Measurements from ENCODE around the gene CDKAL1.

CDKAL1 gene

DNA sequence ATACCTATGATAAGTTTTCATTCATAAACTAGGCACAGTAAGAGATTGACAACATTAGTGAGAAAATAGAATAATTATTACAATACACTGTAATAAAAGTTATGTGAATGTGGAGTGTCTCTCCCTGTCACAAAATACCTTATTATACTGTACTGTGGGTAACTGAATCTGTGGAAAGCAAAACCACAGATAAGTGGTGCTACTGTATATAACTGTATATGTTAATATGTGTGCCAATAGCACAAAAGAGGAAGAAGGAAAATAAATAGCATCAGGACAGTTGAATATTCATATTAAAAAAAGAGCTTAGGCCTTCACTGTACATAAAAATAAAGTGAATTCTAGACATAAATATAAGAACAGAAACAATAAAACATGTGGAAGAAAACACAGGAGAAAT is 243.5 kb downstream of the CDKAL1 start:
- no peak overlapping the region for H3K4me3 ChIP-seq (ENCODE audit: low read depth, low read length)
- H3K9ac ChIP-seq = no peak overlapping the region
- no peak overlapping the region for H2AFZ ChIP-seq
- no peaks in the 10 kb centered on the region for H3K4me1 ChIP-seq
- H3K9me3 ChIP-seq (ENCODE audit: control insufficient read depth, low read length) = no peaks in the 10 kb centered on the region
- H3K36me3 ChIP-seq (ENCODE audit: control insufficient read depth, insufficient read depth, low read length) = no peaks in the 10 kb centered on the region
- no peaks in the 10 kb centered on the region for H3K27me3 ChIP-seq (ENCODE audit: control insufficient read depth, insufficient read depth, low read length)
- TF ChIP-seq, protein P1, sequence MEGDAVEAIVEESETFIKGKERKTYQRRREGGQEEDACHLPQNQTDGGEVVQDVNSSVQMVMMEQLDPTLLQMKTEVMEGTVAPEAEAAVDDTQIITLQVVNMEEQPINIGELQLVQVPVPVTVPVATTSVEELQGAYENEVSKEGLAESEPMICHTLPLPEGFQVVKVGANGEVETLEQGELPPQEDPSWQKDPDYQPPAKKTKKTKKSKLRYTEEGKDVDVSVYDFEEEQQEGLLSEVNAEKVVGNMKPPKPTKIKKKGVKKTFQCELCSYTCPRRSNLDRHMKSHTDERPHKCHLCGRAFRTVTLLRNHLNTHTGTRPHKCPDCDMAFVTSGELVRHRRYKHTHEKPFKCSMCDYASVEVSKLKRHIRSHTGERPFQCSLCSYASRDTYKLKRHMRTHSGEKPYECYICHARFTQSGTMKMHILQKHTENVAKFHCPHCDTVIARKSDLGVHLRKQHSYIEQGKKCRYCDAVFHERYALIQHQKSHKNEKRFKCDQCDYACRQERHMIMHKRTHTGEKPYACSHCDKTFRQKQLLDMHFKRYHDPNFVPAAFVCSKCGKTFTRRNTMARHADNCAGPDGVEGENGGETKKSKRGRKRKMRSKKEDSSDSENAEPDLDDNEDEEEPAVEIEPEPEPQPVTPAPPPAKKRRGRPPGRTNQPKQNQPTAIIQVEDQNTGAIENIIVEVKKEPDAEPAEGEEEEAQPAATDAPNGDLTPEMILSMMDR (IDR thresholded peaks at IDR 0.05) = no peak
- no peaks in the 10 kb centered on the region for H3K79me2 ChIP-seq
- no peak overlapping the region for H3K27ac ChIP-seq
- H3K4me2 ChIP-seq (ENCODE audit: low read length) = no peak overlapping the region

DNA sequence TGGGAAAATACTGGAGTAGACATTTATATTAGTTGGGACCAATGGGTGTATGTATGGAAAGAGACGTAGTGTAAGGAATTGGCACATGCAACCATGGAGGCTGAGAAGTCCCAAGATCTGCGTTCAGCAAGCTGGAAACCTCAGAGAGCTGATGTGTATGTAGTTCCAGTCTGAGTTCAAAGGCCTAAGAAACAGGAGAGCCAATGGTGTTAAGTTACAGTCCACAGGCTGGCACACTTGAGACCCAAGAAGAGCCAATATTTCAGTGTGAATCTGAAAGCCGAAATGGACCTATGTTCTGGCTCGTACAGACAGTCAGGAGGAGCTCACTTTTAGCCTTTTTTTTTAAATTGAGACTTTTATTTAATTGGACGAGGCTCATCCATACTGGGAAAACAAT is 244.2 kb downstream of the CDKAL1 start:
- H3K4me3 ChIP-seq (ENCODE audit: low read depth, low read length) = no peak overlapping the region
- no peak overlapping the region for H3K9ac ChIP-seq
- no peaks in the 10 kb centered on the region for H3K9me3 ChIP-seq (ENCODE audit: control insufficient read depth, low read length)
- no peaks in the 10 kb centered on the region for H3K4me1 ChIP-seq
- H2AFZ ChIP-seq = no peak overlapping the region
- H3K4me2 ChIP-seq (ENCODE audit: low read length) = no peak overlapping the region
- no peaks in the 10 kb centered on the region for H3K79me2 ChIP-seq
- H3K27me3 ChIP-seq (ENCODE audit: control insufficient read depth, insufficient read depth, low read length) = no peaks in the 10 kb centered on the region
- no peak overlapping the region for H3K27ac ChIP-seq
- no peaks in the 10 kb centered on the region for H3K36me3 ChIP-seq (ENCODE audit: control insufficient read depth, insufficient read depth, low read length)
- TF ChIP-seq, protein P1 (IDR thresholded peaks at IDR 0.05) = no peak

DNA sequence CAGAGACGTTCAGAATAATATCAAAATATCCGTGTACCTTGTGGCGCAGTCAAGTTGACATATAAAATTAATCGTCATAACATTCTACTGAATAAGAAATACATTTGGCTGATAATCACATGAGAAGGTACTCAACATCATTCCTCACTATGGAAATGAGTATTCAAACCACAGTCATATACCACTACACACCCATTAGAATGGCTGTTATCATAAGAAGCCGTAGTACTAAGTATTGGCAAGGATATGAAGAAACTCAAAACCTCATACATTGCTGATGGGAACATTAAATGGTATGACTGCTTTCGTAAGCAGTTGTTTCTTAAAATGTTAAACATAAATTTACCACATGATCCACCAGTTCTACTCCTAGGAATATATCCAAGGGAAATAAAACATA is 244.7 kb downstream of the CDKAL1 start:
- TF ChIP-seq, protein P1 (IDR thresholded peaks at IDR 0.05) = no peak
- H3K4me2 ChIP-seq (ENCODE audit: low read length) = no peak overlapping the region

DNA sequence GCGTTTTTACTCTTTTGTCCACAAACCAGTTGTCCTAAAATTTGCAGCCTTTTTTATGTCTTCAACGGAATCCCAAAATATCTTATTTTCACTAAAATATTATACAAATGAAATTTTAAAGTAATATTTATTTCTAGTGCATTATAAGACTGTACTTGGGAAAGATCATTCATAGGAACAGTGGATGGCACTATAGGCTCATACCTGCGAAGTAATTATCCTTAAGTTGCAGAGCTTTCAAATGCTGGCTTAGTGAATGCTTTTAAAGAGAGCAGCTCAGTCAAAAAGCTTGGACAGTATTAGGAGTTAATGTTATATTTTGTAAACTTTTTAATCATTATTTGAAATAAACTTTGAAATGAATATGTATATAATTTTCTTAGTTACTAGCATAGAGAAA is 254.9 kb downstream of the CDKAL1 start:
- H3K9me3 ChIP-seq (ENCODE audit: control insufficient read depth, low read length) = no peaks in the 10 kb centered on the region
- no peak overlapping the region for H3K9ac ChIP-seq
- H3K27ac ChIP-seq = no peak overlapping the region
- no peak overlapping the region for H2AFZ ChIP-seq
- peaks cover 3% of the 10 kb centered on the region for H3K4me1 ChIP-seq
- H3K36me3 ChIP-seq (ENCODE audit: control insufficient read depth, insufficient read depth, low read length) = no peaks in the 10 kb centered on the region
- TF ChIP-seq, protein P1 (IDR thresholded peaks at IDR 0.05) = no peak
- no peaks in the 10 kb centered on the region for H3K27me3 ChIP-seq (ENCODE audit: control insufficient read depth, insufficient read depth, low read length)
- no peak overlapping the region for H3K4me3 ChIP-seq (ENCODE audit: low read depth, low read length)
- H3K4me2 ChIP-seq (ENCODE audit: low read length) = no peak overlapping the region
- H3K79me2 ChIP-seq = no peaks in the 10 kb centered on the region

More for the DNA sequence above, 244.7 kb downstream of the CDKAL1 start:
- Histone ChIP-seq H2AFZ (no peak overlapping the region), H3K9ac (no peak overlapping the region), H3K4me1 (no peaks in the 10 kb centered on the region), H3K79me2 (no peaks in the 10 kb centered on the region), H3K27ac (no peak overlapping the region), H3K4me3 (ENCODE audit: low read depth, low read length) (no peak overlapping the region), H3K36me3 (ENCODE audit: control insufficient read depth, insufficient read depth, low read length) (no peaks in the 10 kb centered on the region), H3K9me3 (ENCODE audit: control insufficient read depth, low read length) (no peaks in the 10 kb centered on the region), H3K27me3 (ENCODE audit: control insufficient read depth, insufficient read depth, low read length) (no peaks in the 10 kb centered on the region)

DNA sequence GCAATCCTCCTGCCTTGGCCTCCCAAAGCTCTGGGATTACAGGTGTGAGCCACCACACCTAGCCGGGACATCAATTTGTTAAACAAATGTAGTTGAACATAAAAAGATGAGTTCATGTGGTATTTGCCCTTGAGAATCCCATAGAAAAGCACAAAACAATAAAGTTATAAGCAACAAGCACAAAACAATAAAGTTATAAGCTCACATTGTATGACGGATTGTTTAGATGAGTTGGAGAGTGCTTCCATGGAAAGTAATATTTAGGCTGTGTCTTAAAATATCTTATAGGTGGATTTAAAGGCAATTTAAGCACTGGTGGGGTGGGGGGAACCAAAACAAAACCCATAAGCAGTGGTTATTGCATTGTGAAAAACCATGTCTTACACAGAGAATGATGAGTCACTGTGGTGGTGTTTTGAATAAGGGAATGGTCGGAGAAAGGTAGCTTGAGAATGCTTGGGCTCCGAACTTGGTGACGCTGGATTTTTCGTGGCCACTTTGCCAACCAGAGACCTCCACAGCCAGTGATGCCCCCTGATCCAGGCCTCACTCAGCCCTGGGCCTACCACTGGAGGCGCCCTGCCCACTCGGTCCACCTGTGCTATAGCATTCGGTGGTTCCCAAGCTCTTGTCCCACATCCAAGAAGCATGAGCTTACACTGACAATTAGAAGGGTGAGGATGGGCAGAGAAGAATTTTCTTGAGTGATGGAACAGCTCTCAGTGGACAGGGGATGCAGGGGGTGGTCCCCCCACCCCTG is 256.0 kb downstream of the CDKAL1 start:
- H3K9ac ChIP-seq = no peak overlapping the region
- H3K4me2 ChIP-seq (ENCODE audit: low read length) = no peak overlapping the region
- no peaks in the 10 kb centered on the region for H3K36me3 ChIP-seq (ENCODE audit: control insufficient read depth, insufficient read depth, low read length)
- no peaks in the 10 kb centered on the region for H3K79me2 ChIP-seq
- H3K4me1 ChIP-seq = peaks cover 3% of the 10 kb centered on the region
- TF ChIP-seq, protein P1 (IDR thresholded peaks at IDR 0.05) = no peak
- no peaks in the 10 kb centered on the region for H3K9me3 ChIP-seq (ENCODE audit: control insufficient read depth, low read length)
- no peaks in the 10 kb centered on the region for H3K27me3 ChIP-seq (ENCODE audit: control insufficient read depth, insufficient read depth, low read length)
- H3K4me3 ChIP-seq (ENCODE audit: low read depth, low read length) = no peak overlapping the region
- no peak overlapping the region for H3K27ac ChIP-seq
- no peak overlapping the region for H2AFZ ChIP-seq

All from parathyroid adenoma (tissue), 2 donors.